Measurements from ENCODE around the gene TMEM108. TPM values are rescaled to one million over a fixed set of nuclear protein-coding genes. Genes with fewer than 3 reads are reported as not detected.

TMEM108 gene
- total RNA-seq, 5 donors from 2014 or later (not counting 1 experiment from before 2014, with no cell fraction given) = 0.96 TPM; not detected in 4

- DNase-seq (no peak), ATAC-seq (replicated peaks in 1 of 4) (no peak)
- Mint-ChIP-seq H3K4me3 (no peak overlapping the region), H3K36me3 (no peaks in the 10 kb centered on the region), H3K9me3 (no peaks in the 10 kb centered on the region), H3K27me3 (peaks cover 3 to 17% of the 10 kb centered on the region in 2 donors), H3K27ac (no peak overlapping the region), H3K4me1 (no peaks in the 10 kb centered on the region)
- Histone ChIP-seq H3K4me3 (ENCODE audit: control insufficient read depth in 1 of 2, extremely low read depth in 1 of 2, low read length in 1 of 2) (no peak overlapping the region), H3K27ac (ENCODE audit: low read length) (no peak overlapping the region), H3K9me3 (no peaks in the 10 kb centered on the region), H3K4me1 (ENCODE audit: control insufficient read depth in 1 of 2, extremely low read depth in 1 of 2, insufficient read depth in 2 of 2, low read length in 2 of 2) (no peaks in the 10 kb centered on the region), H3K27me3 (replicated peaks in 1 of 2; ENCODE audit: control insufficient read depth in 2 of 2, extremely low read depth in 1 of 2, insufficient read depth in 2 of 2, low read length in 1 of 2) (no peaks in the 10 kb centered on the region), H3K36me3 (ENCODE audit: control insufficient read depth in 2 of 2, extremely low read depth in 1 of 2, insufficient read depth in 1 of 2, low read length in 1 of 2) (no peaks in the 10 kb centered on the region)
- WGBS (ENCODE audit: insufficient coverage) = no CpG with 5 or more reads among the region's 2 CpGs
- POLR2A ChIA-PET = no interaction called here
- CTCF ChIA-PET = no interaction called here
Observed at GRCh38 chr3:133049491-133049890, 11.3 kb downstream of the TMEM108 start.

GRCh38 chr3:133050891-133051290 lies 12.7 kb downstream of the TMEM108 start:
- no peaks in the 10 kb centered on the region for H3K27me3 ChIP-seq (replicated peaks in 1 of 2; ENCODE audit: control insufficient read depth in 2 of 2, extremely low read depth in 1 of 2, insufficient read depth in 2 of 2, low read length in 1 of 2)
- H3K36me3 ChIP-seq (ENCODE audit: control insufficient read depth in 2 of 2, extremely low read depth in 1 of 2, insufficient read depth in 1 of 2, low read length in 1 of 2) = no peaks in the 10 kb centered on the region
- no peak for DNase-seq
- H3K9me3 ChIP-seq = no peaks in the 10 kb centered on the region
- POLR2A ChIA-PET = no interaction called here
- H3K27ac Mint-ChIP-seq = no peak overlapping the region
- H3K4me1 Mint-ChIP-seq = no peaks in the 10 kb centered on the region
- CTCF ChIA-PET = no interaction called here
- H3K4me3 ChIP-seq (ENCODE audit: control insufficient read depth in 1 of 2, extremely low read depth in 1 of 2, low read length in 1 of 2) = no peak overlapping the region
- no peak overlapping the region for H3K4me3 Mint-ChIP-seq
- no peaks in the 10 kb centered on the region for H3K36me3 Mint-ChIP-seq
- no peaks in the 10 kb centered on the region for H3K4me1 ChIP-seq (ENCODE audit: control insufficient read depth in 1 of 2, extremely low read depth in 1 of 2, insufficient read depth in 2 of 2, low read length in 2 of 2)
- H3K9me3 Mint-ChIP-seq = no peaks in the 10 kb centered on the region
- no peak overlapping the region for H3K27ac ChIP-seq (ENCODE audit: low read length)
- ATAC-seq (replicated peaks in 1 of 4) = no peak
- peaks cover 3 to 16% of the 10 kb centered on the region in 2 donors for H3K27me3 Mint-ChIP-seq
- no CpG with 5 or more reads among the region's 2 CpGs for WGBS (ENCODE audit: insufficient coverage)

- peaks cover 0 to 2% of the 10 kb centered on the region in 2 experiments for H3K27me3 ChIP-seq (replicated peaks in 1 of 2; ENCODE audit: control insufficient read depth in 2 of 2, extremely low read depth in 1 of 2, insufficient read depth in 2 of 2, low read length in 1 of 2)
- CTCF ChIA-PET = no interaction called here
- Mint-ChIP-seq H3K36me3 (no peaks in the 10 kb centered on the region), H3K27me3 (peaks cover 3 to 16% of the 10 kb centered on the region in 2 donors), H3K27ac (no peak overlapping the region), H3K4me3 (no peak overlapping the region), H3K9me3 (no peaks in the 10 kb centered on the region), H3K4me1 (no peaks in the 10 kb centered on the region)
- no peaks in the 10 kb centered on the region for H3K4me1 ChIP-seq (ENCODE audit: control insufficient read depth in 1 of 2, extremely low read depth in 1 of 2, insufficient read depth in 2 of 2, low read length in 2 of 2)
- no peaks in the 10 kb centered on the region for H3K9me3 ChIP-seq
- 25% methylated on average over 1 of the region's 2 CpGs for WGBS (ENCODE audit: insufficient coverage)
- no peak overlapping the region for H3K4me3 ChIP-seq (ENCODE audit: control insufficient read depth in 1 of 2, extremely low read depth in 1 of 2, low read length in 1 of 2)
- POLR2A ChIA-PET = no interaction called here
- no peaks in the 10 kb centered on the region for H3K36me3 ChIP-seq (ENCODE audit: control insufficient read depth in 2 of 2, extremely low read depth in 1 of 2, insufficient read depth in 1 of 2, low read length in 1 of 2)
- ATAC-seq (replicated peaks in 1 of 4) = no peak
- no peak for DNase-seq
- no peak overlapping the region for H3K27ac ChIP-seq (ENCODE audit: low read length)
Observed at GRCh38 chr3:133053532-133053931, 15.3 kb downstream of the TMEM108 start.

- no peaks in the 10 kb centered on the region for H3K9me3 Mint-ChIP-seq
- Histone ChIP-seq H3K27ac (ENCODE audit: low read length) (no peak overlapping the region), H3K4me1 (ENCODE audit: control insufficient read depth in 1 of 2, extremely low read depth in 1 of 2, insufficient read depth in 2 of 2, low read length in 2 of 2) (no peaks in the 10 kb centered on the region), H3K4me3 (ENCODE audit: control insufficient read depth in 1 of 2, extremely low read depth in 1 of 2, low read length in 1 of 2) (no peak overlapping the region), H3K36me3 (ENCODE audit: control insufficient read depth in 2 of 2, extremely low read depth in 1 of 2, insufficient read depth in 1 of 2, low read length in 1 of 2) (no peaks in the 10 kb centered on the region), H3K9me3 (no peaks in the 10 kb centered on the region), H3K27me3 (replicated peaks in 1 of 2; ENCODE audit: control insufficient read depth in 2 of 2, extremely low read depth in 1 of 2, insufficient read depth in 2 of 2, low read length in 1 of 2) (peaks cover 0 to 2% of the 10 kb centered on the region in 2 experiments)
- H3K27ac Mint-ChIP-seq = no peak overlapping the region
- no peaks in the 10 kb centered on the region for H3K36me3 Mint-ChIP-seq
- no peak overlapping the region for H3K4me3 Mint-ChIP-seq
- ChIA-PET POLR2A (no interaction called here), CTCF (no interaction called here)
- ATAC-seq (replicated peaks in 1 of 4) (no peak), DNase-seq (no peak)
- WGBS (ENCODE audit: insufficient coverage) = no CpG with 5 or more reads among the region's 1 CpG
- peaks cover 3 to 19% of the 10 kb centered on the region in 2 donors for H3K27me3 Mint-ChIP-seq
- no peaks in the 10 kb centered on the region for H3K4me1 Mint-ChIP-seq
Observed at GRCh38 chr3:133054586-133054985, 16.4 kb downstream of the TMEM108 start.

GRCh38 chr3:133055339-133055738 lies 17.1 kb downstream of the TMEM108 start:
- no peak for DNase-seq
- Mint-ChIP-seq H3K36me3 (no peaks in the 10 kb centered on the region), H3K9me3 (no peaks in the 10 kb centered on the region), H3K27ac (no peak overlapping the region), H3K4me1 (no peaks in the 10 kb centered on the region), H3K27me3 (peaks cover 3 to 18% of the 10 kb centered on the region in 2 donors), H3K4me3 (no peak overlapping the region)
- Histone ChIP-seq H3K27ac (ENCODE audit: low read length) (no peak overlapping the region), H3K9me3 (no peaks in the 10 kb centered on the region), H3K4me3 (ENCODE audit: control insufficient read depth in 1 of 2, extremely low read depth in 1 of 2, low read length in 1 of 2) (no peak overlapping the region), H3K36me3 (ENCODE audit: control insufficient read depth in 2 of 2, extremely low read depth in 1 of 2, insufficient read depth in 1 of 2, low read length in 1 of 2) (no peaks in the 10 kb centered on the region), H3K4me1 (ENCODE audit: control insufficient read depth in 1 of 2, extremely low read depth in 1 of 2, insufficient read depth in 2 of 2, low read length in 2 of 2) (no peaks in the 10 kb centered on the region), H3K27me3 (replicated peaks in 1 of 2; ENCODE audit: control insufficient read depth in 2 of 2, extremely low read depth in 1 of 2, insufficient read depth in 2 of 2, low read length in 1 of 2) (peaks cover 0 to 2% of the 10 kb centered on the region in 2 experiments)
- CTCF ChIA-PET = no interaction called here
- POLR2A ChIA-PET = no interaction called here
- no CpG with 5 or more reads among the region's 1 CpG for WGBS (ENCODE audit: insufficient coverage)
- ATAC-seq (replicated peaks in 1 of 4) = no peak

- no peaks in the 10 kb centered on the region for H3K4me1 Mint-ChIP-seq
- no peaks in the 10 kb centered on the region for H3K9me3 ChIP-seq
- H3K27me3 ChIP-seq (replicated peaks in 1 of 2; ENCODE audit: control insufficient read depth in 2 of 2, extremely low read depth in 1 of 2, insufficient read depth in 2 of 2, low read length in 1 of 2) = peaks cover 0 to 2% of the 10 kb centered on the region in 2 experiments
- H3K4me3 Mint-ChIP-seq = no peak overlapping the region
- ATAC-seq (replicated peaks in 1 of 4) (peak in 1 of 4 experiments; percentile 7), DNase-seq (no peak)
- H3K4me3 ChIP-seq (ENCODE audit: control insufficient read depth in 1 of 2, extremely low read depth in 1 of 2, low read length in 1 of 2) = no peak overlapping the region
- ChIA-PET CTCF (no interaction called here), POLR2A (no interaction called here)
- H3K27ac ChIP-seq (ENCODE audit: low read length) = no peak overlapping the region
- peaks cover 5 to 14% of the 10 kb centered on the region in 2 donors for H3K27me3 Mint-ChIP-seq
- H3K36me3 ChIP-seq (ENCODE audit: control insufficient read depth in 2 of 2, extremely low read depth in 1 of 2, insufficient read depth in 1 of 2, low read length in 1 of 2) = no peaks in the 10 kb centered on the region
- no peaks in the 10 kb centered on the region for H3K9me3 Mint-ChIP-seq
- 57% methylated on average over 2 of the region's 4 CpGs for WGBS (ENCODE audit: insufficient coverage)
- no peaks in the 10 kb centered on the region for H3K4me1 ChIP-seq (ENCODE audit: control insufficient read depth in 1 of 2, extremely low read depth in 1 of 2, insufficient read depth in 2 of 2, low read length in 2 of 2)
- no peak overlapping the region for H3K27ac Mint-ChIP-seq
- H3K36me3 Mint-ChIP-seq = no peaks in the 10 kb centered on the region
Observed at GRCh38 chr3:133058243-133058642, 20.1 kb downstream of the TMEM108 start.

GRCh38 chr3:133058831-133059230 lies 20.6 kb downstream of the TMEM108 start:
- Histone ChIP-seq H3K9me3 (no peaks in the 10 kb centered on the region), H3K36me3 (ENCODE audit: control insufficient read depth in 2 of 2, extremely low read depth in 1 of 2, insufficient read depth in 1 of 2, low read length in 1 of 2) (no peaks in the 10 kb centered on the region), H3K27ac (ENCODE audit: low read length) (no peak overlapping the region), H3K4me3 (ENCODE audit: control insufficient read depth in 1 of 2, extremely low read depth in 1 of 2, low read length in 1 of 2) (no peak overlapping the region), H3K4me1 (ENCODE audit: control insufficient read depth in 1 of 2, extremely low read depth in 1 of 2, insufficient read depth in 2 of 2, low read length in 2 of 2) (no peaks in the 10 kb centered on the region), H3K27me3 (replicated peaks in 1 of 2; ENCODE audit: control insufficient read depth in 2 of 2, extremely low read depth in 1 of 2, insufficient read depth in 2 of 2, low read length in 1 of 2) (peaks cover 0 to 2% of the 10 kb centered on the region in 2 experiments)
- H3K4me3 Mint-ChIP-seq = no peak overlapping the region
- peaks cover 5 to 13% of the 10 kb centered on the region in 2 donors for H3K27me3 Mint-ChIP-seq
- 50% methylated on average over 1 of the region's 6 CpGs for WGBS (ENCODE audit: insufficient coverage)
- H3K36me3 Mint-ChIP-seq = no peaks in the 10 kb centered on the region
- no peaks in the 10 kb centered on the region for H3K4me1 Mint-ChIP-seq
- H3K27ac Mint-ChIP-seq = no peak overlapping the region
- POLR2A ChIA-PET = no interaction called here
- ATAC-seq (replicated peaks in 1 of 4) = no peak
- no peak for DNase-seq
- no peaks in the 10 kb centered on the region for H3K9me3 Mint-ChIP-seq
- CTCF ChIA-PET = no interaction called here
